ENCODE results near the gene ISYNA1. TPM values are rescaled to one million over a fixed set of nuclear protein-coding genes. Genes with fewer than 3 reads are reported as not detected.

The ISYNA1 gene
- total RNA-seq, 1 donor from 2014 or later, result 251 TPM

- peaks cover 3% of the 10 kb centered on the region for H3K9me3 Mint-ChIP-seq
- peaks cover 2% of the 10 kb centered on the region for H3K36me3 Mint-ChIP-seq (ENCODE audit: low read depth)
- H3K4me3 Mint-ChIP-seq, result peak overlapping the region; percentile 89
- H3K27ac Mint-ChIP-seq (ENCODE audit: unreplicated experiment), result peak overlapping the region; percentile 63
- H3K27me3 Mint-ChIP-seq (ENCODE audit: low read depth), result peaks cover 11% of the 10 kb centered on the region
- DNase-seq (ENCODE audit: low read depth, low spot score), result no peak
- TF ChIP-seq, protein P1, sequence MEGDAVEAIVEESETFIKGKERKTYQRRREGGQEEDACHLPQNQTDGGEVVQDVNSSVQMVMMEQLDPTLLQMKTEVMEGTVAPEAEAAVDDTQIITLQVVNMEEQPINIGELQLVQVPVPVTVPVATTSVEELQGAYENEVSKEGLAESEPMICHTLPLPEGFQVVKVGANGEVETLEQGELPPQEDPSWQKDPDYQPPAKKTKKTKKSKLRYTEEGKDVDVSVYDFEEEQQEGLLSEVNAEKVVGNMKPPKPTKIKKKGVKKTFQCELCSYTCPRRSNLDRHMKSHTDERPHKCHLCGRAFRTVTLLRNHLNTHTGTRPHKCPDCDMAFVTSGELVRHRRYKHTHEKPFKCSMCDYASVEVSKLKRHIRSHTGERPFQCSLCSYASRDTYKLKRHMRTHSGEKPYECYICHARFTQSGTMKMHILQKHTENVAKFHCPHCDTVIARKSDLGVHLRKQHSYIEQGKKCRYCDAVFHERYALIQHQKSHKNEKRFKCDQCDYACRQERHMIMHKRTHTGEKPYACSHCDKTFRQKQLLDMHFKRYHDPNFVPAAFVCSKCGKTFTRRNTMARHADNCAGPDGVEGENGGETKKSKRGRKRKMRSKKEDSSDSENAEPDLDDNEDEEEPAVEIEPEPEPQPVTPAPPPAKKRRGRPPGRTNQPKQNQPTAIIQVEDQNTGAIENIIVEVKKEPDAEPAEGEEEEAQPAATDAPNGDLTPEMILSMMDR (conservative IDR thresholded peaks at IDR 0.05), result peak; percentile 49
- peaks cover 46% of the 10 kb centered on the region for H3K4me1 Mint-ChIP-seq
These were observed 1.3 kb upstream of the ISYNA1 start for GRCh38 chr19:18439025-18439909.

DNA sequence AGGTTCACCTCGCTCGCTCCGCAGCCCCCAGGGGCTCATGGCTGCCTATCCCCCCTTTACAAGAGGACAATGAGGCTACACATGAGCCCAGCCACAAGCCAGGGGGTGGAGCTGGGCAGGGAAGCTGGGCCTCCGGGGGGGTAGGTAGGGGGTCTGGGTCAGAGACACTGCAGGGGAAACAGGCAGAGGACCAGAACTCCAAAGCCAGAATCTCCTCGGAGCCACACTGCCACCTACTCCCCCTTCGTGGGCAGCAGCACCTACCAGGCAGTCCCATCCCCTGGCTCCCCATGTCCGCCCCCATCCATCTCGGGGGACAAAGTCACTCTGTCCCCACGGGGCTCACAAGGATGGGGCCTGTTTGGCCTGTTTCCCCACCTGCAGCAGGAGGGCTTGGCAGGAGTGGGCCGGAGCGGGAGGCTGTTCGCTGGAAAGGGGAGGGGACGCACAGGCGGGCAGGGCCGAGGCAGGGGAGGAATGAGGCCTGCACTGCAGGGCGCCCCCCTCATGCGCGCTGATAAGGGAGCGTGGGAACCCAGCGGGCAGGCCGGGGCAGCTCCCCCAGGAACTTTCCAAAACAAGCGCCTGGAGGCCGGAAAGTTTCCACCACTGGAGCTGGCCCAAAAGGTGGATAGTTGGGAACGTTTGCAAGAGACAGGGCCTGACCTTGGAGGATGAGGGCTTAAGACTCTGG, 545 bp upstream of the ISYNA1 start:
- Mint-ChIP-seq H3K4me1 (peaks cover 48% of the 10 kb centered on the region), H3K36me3 (ENCODE audit: low read depth) (peaks cover 2% of the 10 kb centered on the region), H3K4me3 (peak overlapping the region; percentile 89), H3K27ac (ENCODE audit: unreplicated experiment) (no peak overlapping the region), H3K9me3 (peaks cover 3% of the 10 kb centered on the region), H3K27me3 (ENCODE audit: low read depth) (peaks cover 11% of the 10 kb centered on the region)
- TF ChIP-seq, protein P1 (conservative IDR thresholded peaks at IDR 0.05), result no peak
- no peak for DNase-seq (ENCODE audit: low read depth, low spot score)

GRCh38 chr19:18436671-18437490, 1.1 kb downstream of the ISYNA1 start:
- Mint-ChIP-seq H3K27me3 (ENCODE audit: low read depth) (peaks cover 11% of the 10 kb centered on the region), H3K36me3 (ENCODE audit: low read depth) (no peaks in the 10 kb centered on the region), H3K27ac (ENCODE audit: unreplicated experiment) (no peak overlapping the region), H3K9me3 (no peaks in the 10 kb centered on the region), H3K4me1 (peaks cover 42% of the 10 kb centered on the region), H3K4me3 (peak overlapping the region; percentile 90)
- TF ChIP-seq, protein P1 (conservative IDR thresholded peaks at IDR 0.05), result peak; percentile 40
- peak; percentile 69 for DNase-seq (ENCODE audit: low read depth, low spot score)

- Mint-ChIP-seq H3K9me3 (no peaks in the 10 kb centered on the region), H3K4me3 (peak overlapping the region; percentile 85), H3K36me3 (ENCODE audit: low read depth) (no peaks in the 10 kb centered on the region), H3K27me3 (ENCODE audit: low read depth) (peaks cover 11% of the 10 kb centered on the region), H3K4me1 (peaks cover 42% of the 10 kb centered on the region), H3K27ac (ENCODE audit: unreplicated experiment) (no peak overlapping the region)
- TF ChIP-seq, protein P1 (conservative IDR thresholded peaks at IDR 0.05), result no peak
- DNase-seq (ENCODE audit: low read depth, low spot score), result no peak
These were observed 1.9 kb downstream of the ISYNA1 start for GRCh38 chr19:18435842-18436670.

Measured in neural crest cell (in vitro differentiated cells).